ES-I3 (cell line): ENCODE data around the gene RPTOR.
"Not testable (repeated sequence)": the region's sequence is repeated elsewhere in the genome, so short reads cannot be mapped to it uniquely, and the experiment has no call there.

ENCODE experiments used
- H3K36me3 ChIP-seq: 2 replicates; pipeline ENCODE4 v1.6.1; 2013; ENCODE audit warnings: mild to moderate bottlenecking, low read length, control low read depth, moderate library complexity; ENCODE audit not compliant: insufficient read depth
- H3K4me1 ChIP-seq: 2 replicates; pipeline ENCODE4 v1.6.1; 2013; ENCODE audit warnings: mild to moderate bottlenecking, control low read depth, low read length; ENCODE audit not compliant: insufficient read depth
- H3K9ac ChIP-seq: 2 replicates; pipeline ENCODE4 v1.6.1; 2013; ENCODE audit warnings: low read depth, mild to moderate bottlenecking, low read length, moderate library complexity
- H3K9me3 ChIP-seq: 2 replicates; pipeline ENCODE4 v1.6.1; 2013; ENCODE audit warnings: mild to moderate bottlenecking, low read length, moderate library complexity; ENCODE audit not compliant: control insufficient read depth, insufficient read depth

Gene RPTOR

DNA sequence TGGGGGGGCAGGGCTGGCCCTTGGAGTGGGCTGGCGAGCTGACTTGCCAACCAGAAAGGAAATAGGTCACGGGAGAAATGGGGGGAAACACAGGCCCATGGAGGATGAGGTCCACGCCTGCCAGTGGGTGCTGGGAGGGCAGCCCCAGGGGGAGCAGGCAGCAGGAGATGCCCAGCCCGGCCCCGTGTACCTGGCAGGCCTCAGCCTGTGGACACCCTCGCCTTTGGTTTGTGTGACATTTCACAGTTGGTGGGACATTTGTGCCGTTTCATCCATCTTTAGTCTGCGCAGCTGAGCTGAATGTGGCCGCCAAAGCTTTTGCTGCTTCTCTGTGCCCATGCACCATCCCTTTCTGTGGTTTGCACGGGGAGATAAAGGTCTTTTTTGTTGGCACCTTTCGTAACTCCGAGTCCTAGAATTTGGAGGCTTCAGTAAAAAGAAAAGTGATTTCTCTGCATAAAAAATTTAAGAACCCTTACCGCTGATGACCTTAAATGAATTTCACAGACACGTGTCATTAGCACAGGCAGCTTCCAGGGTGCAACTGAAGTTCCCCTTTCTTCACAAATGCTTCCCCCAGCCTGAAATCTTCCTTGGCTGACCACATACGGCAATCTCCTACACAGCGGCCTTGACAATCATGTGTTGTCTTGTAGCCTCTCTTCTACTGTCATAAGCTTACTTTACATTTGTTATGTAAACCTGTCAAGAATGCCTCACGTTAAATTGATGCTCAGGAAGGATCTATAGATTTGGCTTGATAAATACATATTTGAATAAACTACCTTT lies 193.6 kb downstream of the RPTOR start:
- Histone ChIP-seq H3K36me3 (no peaks in the 10 kb centered on the region), H3K9me3 (peaks cover 8% of the 10 kb centered on the region), H3K9ac (no peak overlapping the region), H3K4me1 (no peaks in the 10 kb centered on the region)

GRCh38 chr17:80738987-80739730 lies 194.5 kb downstream of the RPTOR start:
- Histone ChIP-seq H3K36me3 (no peaks in the 10 kb centered on the region), H3K9me3 (peaks cover 8% of the 10 kb centered on the region), H3K9ac (no peak overlapping the region), H3K4me1 (no peaks in the 10 kb centered on the region)

- no peaks in the 10 kb centered on the region for H3K4me1 ChIP-seq
- no peak overlapping the region for H3K9ac ChIP-seq
- H3K9me3 ChIP-seq: peaks cover 8% of the 10 kb centered on the region
- H3K36me3 ChIP-seq: no peaks in the 10 kb centered on the region
Observed at GRCh38 chr17:80740141-80740540, 195.5 kb downstream of the RPTOR start.

GRCh38 chr17:80742091-80742490 lies 197.5 kb downstream of the RPTOR start:
- Histone ChIP-seq H3K9me3 (peaks cover 8% of the 10 kb centered on the region), H3K9ac (no peak overlapping the region), H3K4me1 (no peaks in the 10 kb centered on the region), H3K36me3 (no peaks in the 10 kb centered on the region)

GRCh38 chr17:80742581-80743180 lies 198.0 kb downstream of the RPTOR start:
- Histone ChIP-seq H3K9ac (no peak overlapping the region), H3K36me3 (no peaks in the 10 kb centered on the region), H3K4me1 (no peaks in the 10 kb centered on the region), H3K9me3 (peaks cover 8% of the 10 kb centered on the region)

- no peaks in the 10 kb centered on the region for H3K36me3 ChIP-seq
- H3K4me1 ChIP-seq: no peaks in the 10 kb centered on the region
- H3K9me3 ChIP-seq: peaks cover 8% of the 10 kb centered on the region
- no peak overlapping the region for H3K9ac ChIP-seq
Observed at GRCh38 chr17:80743181-80743771, 198.6 kb downstream of the RPTOR start.

GRCh38 chr17:80743973-80744372 lies 199.3 kb downstream of the RPTOR start:
- not testable (repeated sequence) for H3K9me3 ChIP-seq, H3K4me1 ChIP-seq, H3K36me3 ChIP-seq, H3K9ac ChIP-seq

DNA sequence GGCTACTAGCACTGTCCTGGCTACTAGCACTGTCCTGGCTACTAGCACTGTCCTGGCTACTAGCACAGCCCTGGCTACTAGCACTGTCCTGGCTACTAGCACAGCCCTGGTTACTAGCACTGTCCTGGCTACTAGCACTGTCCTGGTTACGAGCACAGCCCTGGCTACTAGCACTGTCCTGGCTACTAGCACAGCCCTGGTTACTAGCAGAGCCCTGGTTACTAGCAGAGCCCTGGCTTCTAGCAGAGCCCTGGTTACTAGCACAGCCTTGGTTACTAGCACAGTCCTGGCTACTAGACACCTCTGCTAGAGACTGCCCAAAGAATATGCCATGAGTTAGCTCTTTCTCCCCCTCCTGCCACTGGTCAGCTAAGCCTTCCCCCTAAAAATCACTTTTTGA lies 200.1 kb downstream of the RPTOR start:
- H3K4me1 ChIP-seq, H3K36me3 ChIP-seq, H3K9ac ChIP-seq, H3K9me3 ChIP-seq: not testable (repeated sequence)

DNA sequence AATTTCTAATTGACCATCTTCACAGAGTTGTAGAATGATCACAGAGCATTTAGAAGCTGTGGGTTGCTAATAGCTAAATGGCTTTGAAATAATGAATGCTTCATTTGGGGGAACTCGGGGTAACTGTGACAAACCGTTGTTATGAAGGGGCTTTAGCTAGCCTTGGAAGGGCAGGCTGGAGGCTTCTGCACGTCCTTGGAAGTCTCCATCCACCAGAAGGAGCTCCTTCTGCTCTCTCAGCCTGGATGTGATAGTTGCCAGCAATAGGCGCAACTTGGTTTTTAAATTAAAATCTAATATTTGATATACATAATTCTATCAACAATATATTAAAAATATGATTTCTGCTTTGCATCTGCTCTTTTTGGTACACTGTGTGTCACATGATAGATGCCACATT lies 200.5 kb downstream of the RPTOR start:
- Histone ChIP-seq H3K36me3 (no peaks in the 10 kb centered on the region), H3K9ac (no peak overlapping the region), H3K9me3 (peaks cover 6% of the 10 kb centered on the region), H3K4me1 (no peaks in the 10 kb centered on the region)

GRCh38 chr17:80746262-80746935 lies 201.8 kb downstream of the RPTOR start:
- H3K9ac ChIP-seq: no peak overlapping the region
- H3K4me1 ChIP-seq: peaks cover 5% of the 10 kb centered on the region
- H3K36me3 ChIP-seq: no peaks in the 10 kb centered on the region
- no peaks in the 10 kb centered on the region for H3K9me3 ChIP-seq

DNA sequence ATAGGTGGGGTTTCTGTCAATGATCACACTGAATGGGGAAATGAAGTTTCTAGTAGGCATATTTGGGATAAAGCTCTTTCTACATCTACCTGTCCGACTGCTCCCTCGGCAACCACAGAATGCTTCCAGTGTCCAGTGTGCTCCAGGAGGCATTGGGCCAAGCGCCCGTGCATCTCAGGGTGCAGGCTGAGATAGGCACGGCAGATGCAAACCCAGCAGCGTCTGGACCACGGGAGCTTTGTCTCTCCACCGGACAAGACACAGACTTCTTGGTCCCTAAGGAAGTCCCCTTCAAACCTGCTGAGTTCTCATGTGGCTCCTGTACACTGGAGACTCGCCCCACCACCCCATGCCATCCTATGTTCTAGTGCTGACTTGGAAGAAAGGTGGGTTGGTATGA lies 202.8 kb downstream of the RPTOR start:
- Histone ChIP-seq H3K9me3 (no peaks in the 10 kb centered on the region), H3K36me3 (no peaks in the 10 kb centered on the region), H3K9ac (no peak overlapping the region), H3K4me1 (peaks cover 14% of the 10 kb centered on the region)

GRCh38 chr17:80749611-80750010 lies 205.0 kb downstream of the RPTOR start:
- peaks cover 14% of the 10 kb centered on the region for H3K4me1 ChIP-seq
- peaks cover 4% of the 10 kb centered on the region; the same call in 1 of the 2 replicates for H3K36me3 ChIP-seq
- H3K9ac ChIP-seq: no peak overlapping the region
- no peaks in the 10 kb centered on the region for H3K9me3 ChIP-seq

- Histone ChIP-seq H3K4me1 (peaks cover 14% of the 10 kb centered on the region), H3K9me3 (no peaks in the 10 kb centered on the region), H3K9ac (no peak overlapping the region), H3K36me3 (peaks cover 5% of the 10 kb centered on the region; the same call in 1 of the 2 replicates)
Observed at GRCh38 chr17:80750263-80750662, 205.6 kb downstream of the RPTOR start.
